IPS-18c (cell line): ENCODE data around the gene PPP1R36.
A peak's percentile ranks its signal among the peaks of the same experiment; 100 is the strongest.

Experiments used
- H3K4me3 ChIP-seq: 2 replicates; pipeline ENCODE4 v1.7.0; 2013; ENCODE audit warnings: low read depth, mild to moderate bottlenecking, low read length, moderate library complexity; ENCODE audit not compliant: insufficient read depth
- H3K9me3 ChIP-seq: one replicate; pipeline ENCODE4 v1.6.1; 2013; ENCODE audit warnings: mild to moderate bottlenecking, low read length, moderate library complexity; ENCODE audit not compliant: control insufficient read depth, insufficient read depth

Gene PPP1R36

GRCh38 chr14:64549791-64550620, at the start of gene PPP1R36:
TSS of gene PPP1R36 (plus strand) at chr14:64549961. CDS start at chr14:64549998, 37 bp downstream.
- Histone ChIP-seq H3K4me3 (peak within 1 kb of the TSS; percentile 65), H3K9me3 (no peaks in the 10 kb centered on the region)

GRCh38 chr14:64500088-64500487, 49.7 kb upstream of the PPP1R36 start:
- no peak overlapping the region for H3K4me3 ChIP-seq

GRCh38 chr14:64501411-64502171, 48.2 kb upstream of the PPP1R36 start:
- Histone ChIP-seq H3K4me3 (no peak overlapping the region), H3K9me3 (no peaks in the 10 kb centered on the region)

More at GRCh38 chr14:64500088-64500487, 49.7 kb upstream of the PPP1R36 start:
- no peaks in the 10 kb centered on the region for H3K9me3 ChIP-seq

- H3K4me3 ChIP-seq = peak overlapping the region; percentile 86
Observed at GRCh38 chr14:64502456-64502855, 47.3 kb upstream of the PPP1R36 start.

GRCh38 chr14:64502887-64503433, 46.8 kb upstream of the PPP1R36 start:
- peak overlapping the region; percentile 86 for H3K4me3 ChIP-seq
- H3K9me3 ChIP-seq = no peaks in the 10 kb centered on the region

More at GRCh38 chr14:64502456-64502855, 47.3 kb upstream of the PPP1R36 start:
- H3K9me3 ChIP-seq = no peaks in the 10 kb centered on the region

GRCh38 chr14:64503434-64504309, 46.1 kb upstream of the PPP1R36 start, which contains the start of gene ZBTB25:
TSS of gene ZBTB25 (minus strand) at chr14:64503838. CDS start at chr14:64490533, 13,305 bp downstream.
- H3K9me3 ChIP-seq = no peaks in the 10 kb centered on the region
- peak within 1 kb of the TSS; percentile 86 for H3K4me3 ChIP-seq

GRCh38 chr14:64504310-64504896, 45.4 kb upstream of the PPP1R36 start, which contains the start of gene ZBTB1:
TSS of gene ZBTB1 (plus strand) at chr14:64504770. CDS start at chr14:64521505, 16,735 bp downstream.
- no peaks in the 10 kb centered on the region for H3K9me3 ChIP-seq
- peak within 1 kb of the TSS; percentile 86 for H3K4me3 ChIP-seq

GRCh38 chr14:64504897-64505794, 44.6 kb upstream of the PPP1R36 start:
- H3K9me3 ChIP-seq = no peaks in the 10 kb centered on the region

GRCh38 chr14:64506721-64507120, 43.0 kb upstream of the PPP1R36 start:
- no peak overlapping the region for H3K4me3 ChIP-seq
- H3K9me3 ChIP-seq = no peaks in the 10 kb centered on the region

More at GRCh38 chr14:64504897-64505794, 44.6 kb upstream of the PPP1R36 start:
- peak overlapping the region; percentile 86 for H3K4me3 ChIP-seq

GRCh38 chr14:64507376-64508156, 42.2 kb upstream of the PPP1R36 start:
- Histone ChIP-seq H3K4me3 (no peak overlapping the region), H3K9me3 (no peaks in the 10 kb centered on the region)

GRCh38 chr14:64508215-64508776, 41.5 kb upstream of the PPP1R36 start:
- Histone ChIP-seq H3K4me3 (no peak overlapping the region), H3K9me3 (no peaks in the 10 kb centered on the region)

- no peak overlapping the region; the same call in 1 of the 2 replicates for H3K4me3 ChIP-seq
- no peaks in the 10 kb centered on the region for H3K9me3 ChIP-seq
Observed at GRCh38 chr14:64509036-64509435, 40.7 kb upstream of the PPP1R36 start.

- Histone ChIP-seq H3K4me3 (no peak overlapping the region), H3K9me3 (no peaks in the 10 kb centered on the region)
Observed at GRCh38 chr14:64510825-64511671, 38.7 kb upstream of the PPP1R36 start.

GRCh38 chr14:64513271-64513670, 36.5 kb upstream of the PPP1R36 start:
- Histone ChIP-seq H3K4me3 (no peak overlapping the region), H3K9me3 (no peaks in the 10 kb centered on the region)
